Right lobe of liver (tissue), 6 donors: Measurements from ENCODE around the gene MAP3K5. TPM values are rescaled to one million over a fixed set of nuclear protein-coding genes. Genes with fewer than 3 reads are reported as not detected.
A peak's percentile ranks its signal among the peaks of the same experiment; 100 is the strongest.

Experiments used
- ATAC-seq, 4 donors: fragments of 200-7000 bp; cut with Tn5 transposase; one replicate each; pipeline ENCODE4 v1.9.1; 2020; ENCODE audit warnings: mild to moderate bottlenecking in 4 of 4, moderate library complexity in 4 of 4
- DNase-seq, 3 donors: peaks; one replicate each; pipeline ENCODE4 v3.0.0-alpha.2; 2020
- H3K27ac ChIP-seq, 3 donors: fragments of 200-600 bp; one replicate each; pipeline ENCODE4 v1.8.0; 2022
- H3K27me3 ChIP-seq, 2 donors: fragments of 200-600 bp; one replicate each; pipeline ENCODE4 v1.8.0; 2022
- H3K36me3 ChIP-seq, 4 donors: fragments of 200-600 bp; sonication (generic) in 1 of 4; one replicate each; pipeline versions ENCODE4 v1.5.1 to v1.8.0; 2017 to 2022; ENCODE audit warnings: control low read depth in 1 of 4
- H3K4me1 ChIP-seq, 4 donors: fragments of 200-600 bp; sonication (generic) in 1 of 4; one replicate each; pipeline versions ENCODE4 v1.5.1 to v1.8.0; 2017 to 2022; ENCODE audit warnings: control low read depth in 1 of 4
- H3K4me3 ChIP-seq, 3 donors: fragments of 200-600 bp; one replicate each; pipeline ENCODE4 v1.8.0; 2022
- H3K9me3 ChIP-seq, 4 donors: fragments of 200-600 bp; sonication (generic) in 1 of 4; one replicate each; pipeline versions ENCODE4 v1.5.1 to v1.8.0; 2017 to 2022; ENCODE audit warnings: control low read depth in 1 of 4
- CTCF ChIP-seq, 4 donors: fragments of 200-600 bp in 3 of 4; fragments of 450-650 bp in 1 of 4; IDR thresholded peaks; one replicate each; pipeline versions ENCODE4 v1.5.1 to v1.8.0; 2016 to 2022; ENCODE audit warnings: antibody characterized with exemption in 4 of 4, mild to moderate bottlenecking in 2 of 4
- POLR2A ChIP-seq: fragments of 450-650 bp; IDR thresholded peaks from one replicate; pipeline ENCODE4 v1.6.1; 2017; ENCODE audit warnings: antibody characterized with exemption, mild to moderate bottlenecking
- WGBS: methylation state at CpG from one replicate; pipeline ENCODE4 v1.1.6; 2018; ENCODE audit warnings: low coverage, low lambda C conversion rate; ENCODE audit not compliant: insufficient coverage; ENCODE audit errors: missing lambda C conversion rate; 5-methylcytosine and 5-hydroxymethylcytosine counted together
- intact Hi-C, 2 donors: fragments of 100-400 bp; cut with DNase I; formaldehyde crosslinking; loops; one replicate each; pipeline versions ENCODE4 v1.11.2 to v1.14.1; 2022
- total RNA-seq, 6 experiments: library from RNA; depleted of rRNA in 2 of 6; stranded (reverse); fragments of >200 nt in 2 of 6; fragmentation: NEBNext Ultra II Directional in 3 of 6; extraction: Animal tissue kit (Norgen Biotek cat#: 25700) in 3 of 6; gene quantifications; one replicate each; pipeline versions ENCODE4 v1.1.0 to v1.2.4, GENCODE V29; 2016 to 2023
- donor health status: DM: no; HTN: yes; CAD: no.
- donor health status: DM: no; HTN: no; CAD: no.
- donor health status: DM: no; HTN: no; CAD: no.
- donor health status: DM: no; HTN: yes; CAD: no.
- donor health status: DM: no; HTN: yes; CAD: no.

The MAP3K5 gene
- total RNA-seq, 6 experiments from 2014 or later = 5.0 to 10.4 (median 6.9) TPM

- Histone ChIP-seq H3K36me3 (no peaks in the 10 kb centered on the region), H3K9me3 (no peaks in the 10 kb centered on the region), H3K4me3 (no peak overlapping the region), H3K27ac (peak overlapping the region in 1 of 3 donors; percentile 13), H3K4me1 (peaks cover 0 to 9% (median 3%) of the 10 kb centered on the region in 4 donors), H3K27me3 (no peaks in the 10 kb centered on the region)
- intact Hi-C loops = no loop called here
- no peak for DNase-seq
- TF ChIP-seq CTCF (IDR thresholded peaks at IDR 0.05) (no peak), POLR2A (no peak)
- ATAC-seq = peak; percentile 67 to 87 (median 80)
- 50% methylated on average over 3 of the region's 3 CpGs for WGBS
Observed at GRCh38 chr6:136534268-136534667, 258.0 kb downstream of the MAP3K5 start.

DNA sequence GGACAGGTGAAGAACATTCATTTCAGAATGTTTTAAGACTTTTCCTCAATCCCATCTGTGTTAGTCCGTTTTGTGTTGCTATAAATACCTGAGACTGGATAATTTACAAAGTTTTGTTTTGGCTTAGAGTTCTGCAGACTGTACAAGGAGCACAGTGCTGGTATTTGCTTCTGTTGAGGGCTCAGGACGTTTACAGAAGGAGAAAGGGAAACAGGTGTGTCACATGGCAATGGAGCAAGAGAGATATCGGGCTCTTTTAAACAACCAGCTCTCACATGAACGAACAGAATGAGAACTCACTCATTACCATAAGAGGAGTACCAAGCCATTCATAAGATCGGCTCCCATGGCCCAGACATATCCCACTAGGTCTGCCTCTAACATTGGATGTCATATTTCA is 258.8 kb downstream of the MAP3K5 start:
- 41% methylated on average over 5 of the region's 5 CpGs for WGBS
- Histone ChIP-seq H3K4me3 (no peak overlapping the region), H3K27ac (no peak overlapping the region), H3K9me3 (no peaks in the 10 kb centered on the region), H3K4me1 (peaks cover 0 to 9% (median 3%) of the 10 kb centered on the region in 4 donors), H3K36me3 (no peaks in the 10 kb centered on the region), H3K27me3 (no peaks in the 10 kb centered on the region)
- intact Hi-C loops = no loop called here
- ATAC-seq (no peak), DNase-seq (no peak)
- TF ChIP-seq POLR2A (no peak), CTCF (IDR thresholded peaks at IDR 0.05) (no peak)

DNA sequence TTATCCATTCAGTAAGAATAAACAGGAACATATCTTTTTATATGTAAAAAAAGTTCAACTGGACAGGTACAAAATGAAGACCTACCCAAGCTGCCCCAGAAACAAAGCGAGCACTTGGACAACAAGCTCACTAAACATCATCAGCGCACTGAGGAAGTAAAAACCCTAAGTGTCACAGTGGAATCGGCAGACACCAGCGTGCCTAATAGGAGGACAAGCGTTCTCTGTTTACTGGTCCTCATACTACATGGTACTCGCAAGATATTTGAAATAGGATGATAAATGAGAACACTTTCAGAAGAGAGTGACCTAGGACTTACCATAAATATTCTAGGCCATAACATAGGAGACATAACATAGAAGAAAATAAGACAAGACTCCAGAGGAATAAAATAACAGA is 260.2 kb downstream of the MAP3K5 start:
- ATAC-seq = no peak
- TF ChIP-seq POLR2A = no peak
- no peak for TF ChIP-seq CTCF (IDR thresholded peaks at IDR 0.05)
- Histone ChIP-seq H3K36me3 (no peaks in the 10 kb centered on the region), H3K27me3 (no peaks in the 10 kb centered on the region), H3K4me1 (peaks cover 0 to 6% (median 3%) of the 10 kb centered on the region in 4 donors), H3K27ac (no peak overlapping the region), H3K4me3 (no peak overlapping the region), H3K9me3 (no peaks in the 10 kb centered on the region)
- intact Hi-C loops = no loop called here
- WGBS = 91% methylated on average over 6 of the region's 6 CpGs
- DNase-seq = no peak

GRCh38 chr6:136529710-136530109 is 262.6 kb downstream of the MAP3K5 start:
- Histone ChIP-seq H3K9me3 (no peaks in the 10 kb centered on the region), H3K4me1 (peaks cover 0 to 10% (median under 1%) of the 10 kb centered on the region in 4 donors), H3K36me3 (no peaks in the 10 kb centered on the region), H3K4me3 (no peak overlapping the region), H3K27ac (no peak overlapping the region), H3K27me3 (no peaks in the 10 kb centered on the region)
- ATAC-seq = no peak
- no peak for TF ChIP-seq CTCF (IDR thresholded peaks at IDR 0.05)
- TF ChIP-seq POLR2A = no peak
- no peak for DNase-seq
- 100% methylated on average over 2 of the region's 3 CpGs for WGBS
- intact Hi-C loops = no loop called here

DNA sequence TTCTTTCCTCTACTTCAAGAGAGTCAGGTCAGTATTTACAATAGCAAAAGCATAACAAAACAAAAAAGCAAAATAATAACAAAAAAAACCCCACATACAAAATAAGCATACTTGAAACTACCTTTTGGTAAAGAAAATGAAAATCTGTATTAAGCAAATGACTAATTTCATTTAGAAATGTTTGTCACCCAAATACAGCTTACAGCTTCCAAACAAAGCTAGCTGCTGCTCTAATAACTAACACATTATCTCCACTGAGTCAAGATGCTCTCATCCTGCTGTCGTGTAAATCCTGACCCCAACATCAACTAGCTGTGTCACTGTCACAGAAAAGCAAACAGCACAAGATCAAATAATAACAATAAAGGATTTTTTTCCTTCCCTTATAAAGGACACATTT is 263.8 kb downstream of the MAP3K5 start:
- intact Hi-C loops = no loop called here
- 38% methylated on average over 1 of the region's 1 CpG for WGBS
- DNase-seq = no peak
- H3K4me3 ChIP-seq = no peak overlapping the region
- TF ChIP-seq CTCF (IDR thresholded peaks at IDR 0.05) (no peak), POLR2A (no peak)
- H3K27ac ChIP-seq = no peak overlapping the region
- H3K4me1 ChIP-seq = peaks cover 0 to 5% (median 0%) of the 10 kb centered on the region in 4 donors
- no peaks in the 10 kb centered on the region for H3K27me3 ChIP-seq
- H3K36me3 ChIP-seq = no peaks in the 10 kb centered on the region
- no peaks in the 10 kb centered on the region for H3K9me3 ChIP-seq
- ATAC-seq = no peak
